ENCODE measurements around the gene NRIP3. TPM values are rescaled to one million over a fixed set of nuclear protein-coding genes. Genes with fewer than 3 reads are reported as not detected.

The NRIP3 gene
- polyA plus RNA-seq, 3 donors, result 0.28 to 4.8 (median 1.0) TPM

DNA sequence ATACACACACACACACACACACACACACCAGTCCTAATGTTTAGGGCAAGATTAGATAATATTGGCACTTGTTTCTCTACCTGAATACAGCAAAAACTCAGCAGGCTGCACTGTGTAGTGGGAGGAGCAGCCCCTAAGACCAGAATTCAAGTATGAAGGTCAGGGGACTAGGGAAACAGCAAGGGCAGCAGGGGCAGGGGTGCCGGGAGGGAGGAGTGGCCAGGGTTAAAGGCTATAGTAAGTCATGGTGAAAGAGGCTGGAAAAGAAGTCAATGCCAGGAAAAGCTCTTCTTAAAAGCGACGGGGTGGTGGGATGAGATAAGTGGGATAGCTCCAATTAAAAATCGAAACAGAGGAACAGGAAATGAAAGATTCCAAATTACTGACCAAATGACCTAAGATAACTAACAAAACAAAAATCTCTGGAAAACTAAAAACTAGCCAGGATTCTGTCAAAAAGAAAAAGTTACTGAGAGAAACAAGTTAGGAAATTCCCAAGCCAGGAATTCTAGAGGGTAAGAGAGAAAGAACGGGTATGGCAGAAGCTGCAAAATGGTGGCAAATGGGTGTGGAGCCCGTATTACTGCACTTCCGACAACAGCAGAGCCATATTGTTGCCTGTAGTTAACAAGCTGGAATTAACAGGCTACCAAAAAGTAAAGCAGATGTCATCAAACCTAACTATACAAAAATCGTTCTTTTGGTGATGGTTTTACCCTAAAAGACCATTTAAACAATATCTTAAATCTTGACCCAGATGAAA is 62.3 kb downstream of the NRIP3 start:
- intact Hi-C loops (cut with micrococcal nuclease), result no loop called here
- peaks cover 3 to 4% of the 10 kb centered on the region in 2 donors for H3K36me3 Mint-ChIP-seq
- no peaks in the 10 kb centered on the region for H3K4me1 Mint-ChIP-seq
- no peak overlapping the region for H3K4me3 Mint-ChIP-seq
- TF ChIP-seq, protein P1, sequence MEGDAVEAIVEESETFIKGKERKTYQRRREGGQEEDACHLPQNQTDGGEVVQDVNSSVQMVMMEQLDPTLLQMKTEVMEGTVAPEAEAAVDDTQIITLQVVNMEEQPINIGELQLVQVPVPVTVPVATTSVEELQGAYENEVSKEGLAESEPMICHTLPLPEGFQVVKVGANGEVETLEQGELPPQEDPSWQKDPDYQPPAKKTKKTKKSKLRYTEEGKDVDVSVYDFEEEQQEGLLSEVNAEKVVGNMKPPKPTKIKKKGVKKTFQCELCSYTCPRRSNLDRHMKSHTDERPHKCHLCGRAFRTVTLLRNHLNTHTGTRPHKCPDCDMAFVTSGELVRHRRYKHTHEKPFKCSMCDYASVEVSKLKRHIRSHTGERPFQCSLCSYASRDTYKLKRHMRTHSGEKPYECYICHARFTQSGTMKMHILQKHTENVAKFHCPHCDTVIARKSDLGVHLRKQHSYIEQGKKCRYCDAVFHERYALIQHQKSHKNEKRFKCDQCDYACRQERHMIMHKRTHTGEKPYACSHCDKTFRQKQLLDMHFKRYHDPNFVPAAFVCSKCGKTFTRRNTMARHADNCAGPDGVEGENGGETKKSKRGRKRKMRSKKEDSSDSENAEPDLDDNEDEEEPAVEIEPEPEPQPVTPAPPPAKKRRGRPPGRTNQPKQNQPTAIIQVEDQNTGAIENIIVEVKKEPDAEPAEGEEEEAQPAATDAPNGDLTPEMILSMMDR (IDR thresholded peaks at IDR 0.05), result no peak
- Histone ChIP-seq H2AFZ (ENCODE audit: insufficient read depth, low read depth, low read length, poor library complexity, severe bottlenecking) (no peak overlapping the region), H4K20me1 (ENCODE audit: insufficient read depth, low read length) (no peaks in the 10 kb centered on the region), H3K4me1 (ENCODE audit: control insufficient read depth in 1 of 2, insufficient read depth in 2 of 2, low read length in 2 of 2) (no peaks in the 10 kb centered on the region), H3K9ac (ENCODE audit: insufficient read depth, low read length, poor library complexity, severe bottlenecking) (no peak overlapping the region), H3K36me3 (replicated peaks in 1 of 2; ENCODE audit: control insufficient read depth in 1 of 2, insufficient read depth in 2 of 2, low read length in 2 of 2) (no peaks in the 10 kb centered on the region), H3K4me3 (replicated peaks in 1 of 3; ENCODE audit: low read depth in 2 of 3, low read length in 3 of 3) (no peak overlapping the region), H3K27me3 (ENCODE audit: control insufficient read depth in 2 of 2, insufficient read depth in 2 of 2, low read length in 2 of 2) (no peaks in the 10 kb centered on the region), H3K27ac (ENCODE audit: low read depth in 1 of 2, low read length in 2 of 2) (no peak overlapping the region), H3K79me2 (ENCODE audit: insufficient read depth, low read length) (no peaks in the 10 kb centered on the region), H3K9me3 (replicated peaks in 1 of 2; ENCODE audit: control insufficient read depth in 1 of 2, insufficient read depth in 1 of 2, low read length in 2 of 2) (no peaks in the 10 kb centered on the region), H3K4me2 (replicated peaks; ENCODE audit: extremely low read depth, low read length, poor library complexity, severe bottlenecking) (no peak overlapping the region)
- no peak overlapping the region for H3K27ac Mint-ChIP-seq
- H3K27me3 Mint-ChIP-seq (ENCODE audit: low read depth in 3 of 3), result peaks cover 0 to 2% (median 0%) of the 10 kb centered on the region in 3 donors
- no peaks in the 10 kb centered on the region for H3K9me3 Mint-ChIP-seq
- no peak for DNase-seq
- WGBS (ENCODE audit: insufficient coverage), result 93% methylated on average over 2 of the region's 8 CpGs

DNA sequence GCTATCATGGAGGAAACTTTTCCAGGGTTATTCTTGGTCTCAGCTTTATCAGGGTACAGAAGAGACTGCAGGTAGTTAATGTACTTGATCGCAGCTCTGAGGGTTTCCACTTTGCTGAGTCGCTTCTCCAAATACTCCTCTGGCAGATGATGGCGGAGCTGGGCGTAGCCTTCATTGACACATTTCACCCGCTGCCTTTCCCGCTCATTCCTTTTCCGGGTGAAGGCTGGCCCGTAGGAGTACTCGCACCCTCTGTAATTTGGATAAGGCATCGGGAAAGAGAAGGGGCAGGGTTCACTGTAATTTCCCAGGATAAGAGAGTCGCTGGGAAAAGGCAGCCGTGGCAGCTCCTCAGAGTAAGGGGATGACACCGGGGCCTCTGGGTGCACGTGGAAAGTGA is 66.1 kb downstream of the NRIP3 start:
- H3K9me3 Mint-ChIP-seq, result no peaks in the 10 kb centered on the region
- no peak overlapping the region for H3K4me3 ChIP-seq (replicated peaks in 1 of 3; ENCODE audit: low read depth in 2 of 3, low read length in 3 of 3)
- H3K4me3 Mint-ChIP-seq, result no peak overlapping the region
- H3K27ac Mint-ChIP-seq, result peak overlapping the region in 1 of 7 donors; percentile 24
- H3K36me3 ChIP-seq (replicated peaks in 1 of 2; ENCODE audit: control insufficient read depth in 1 of 2, insufficient read depth in 2 of 2, low read length in 2 of 2), result no peaks in the 10 kb centered on the region
- 92% methylated on average over 11 of the region's 14 CpGs for WGBS (ENCODE audit: insufficient coverage)
- intact Hi-C loops (cut with micrococcal nuclease), result no loop called here
- no peaks in the 10 kb centered on the region for H3K79me2 ChIP-seq (ENCODE audit: insufficient read depth, low read length)
- H3K9ac ChIP-seq (ENCODE audit: insufficient read depth, low read length, poor library complexity, severe bottlenecking), result no peak overlapping the region
- H3K27me3 ChIP-seq (ENCODE audit: control insufficient read depth in 2 of 2, insufficient read depth in 2 of 2, low read length in 2 of 2), result no peaks in the 10 kb centered on the region
- H3K4me1 Mint-ChIP-seq, result no peaks in the 10 kb centered on the region
- H3K4me2 ChIP-seq (replicated peaks; ENCODE audit: extremely low read depth, low read length, poor library complexity, severe bottlenecking), result no peak overlapping the region
- no peak overlapping the region for H2AFZ ChIP-seq (ENCODE audit: insufficient read depth, low read depth, low read length, poor library complexity, severe bottlenecking)
- TF ChIP-seq, protein P1 (IDR thresholded peaks at IDR 0.05), result no peak
- H3K4me1 ChIP-seq (ENCODE audit: control insufficient read depth in 1 of 2, insufficient read depth in 2 of 2, low read length in 2 of 2), result no peaks in the 10 kb centered on the region
- no peak for DNase-seq
- no peaks in the 10 kb centered on the region for H3K9me3 ChIP-seq (replicated peaks in 1 of 2; ENCODE audit: control insufficient read depth in 1 of 2, insufficient read depth in 1 of 2, low read length in 2 of 2)
- peaks cover 0 to 2% (median 2%) of the 10 kb centered on the region in 3 donors for H3K27me3 Mint-ChIP-seq (ENCODE audit: low read depth in 3 of 3)
- no peaks in the 10 kb centered on the region for H3K36me3 Mint-ChIP-seq
- H4K20me1 ChIP-seq (ENCODE audit: insufficient read depth, low read length), result no peaks in the 10 kb centered on the region
- H3K27ac ChIP-seq (ENCODE audit: low read depth in 1 of 2, low read length in 2 of 2), result no peak overlapping the region

Data from CD14-positive monocyte (primary cell).